ENCODE measurements around the gene RGS4.

RGS4 gene

DNA sequence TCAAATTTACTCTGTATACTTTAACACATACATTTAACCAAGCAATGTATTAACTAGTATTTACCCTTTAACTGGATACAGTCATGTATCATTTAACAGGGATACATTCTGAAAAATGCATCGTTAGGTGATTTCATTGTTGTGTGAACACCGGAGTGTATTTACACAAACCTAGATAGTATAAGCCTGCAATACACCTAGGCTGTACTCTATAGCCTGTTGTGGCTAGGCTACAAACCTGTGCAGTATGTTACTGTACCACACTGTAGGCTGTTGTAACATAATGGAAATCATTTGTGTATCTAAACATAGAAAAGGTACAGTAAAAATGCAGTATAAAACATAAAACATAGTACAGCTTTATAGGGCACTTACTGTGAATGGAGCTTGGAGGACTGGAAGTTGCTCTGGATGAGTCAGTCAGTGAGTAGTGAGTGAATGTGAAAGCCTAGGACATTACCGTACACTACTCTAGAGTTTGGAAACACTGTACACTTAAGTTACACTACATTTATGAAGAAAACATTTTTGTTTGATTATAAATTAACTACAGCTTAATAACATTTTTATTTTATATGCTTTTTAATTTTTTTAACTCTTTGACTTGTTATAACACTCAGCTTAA, 21.3 kb downstream of the RGS4 start:
- FAIRE-seq = no peak
- TF ChIP-seq TAF1 (IDR thresholded peaks at IDR 0.05; ENCODE audit: low read depth, low read length) (no peak), POLR2AphosphoS5 (IDR thresholded peaks at IDR 0.05; ENCODE audit: low read depth, low read length) (no peak), POU2F2 (IDR thresholded peaks at IDR 0.05; ENCODE audit: low read depth, low read length) (no peak), SPI1 (IDR thresholded peaks at IDR 0.05; ENCODE audit: low read depth, low read length) (no peak), POLR2A (IDR thresholded peaks at IDR 0.05; ENCODE audit: low read depth, low read length) (no peak), PAX5 (IDR thresholded peaks at IDR 0.05; ENCODE audit: insufficient read depth, low read length, severe bottlenecking) (no peak)

DNA sequence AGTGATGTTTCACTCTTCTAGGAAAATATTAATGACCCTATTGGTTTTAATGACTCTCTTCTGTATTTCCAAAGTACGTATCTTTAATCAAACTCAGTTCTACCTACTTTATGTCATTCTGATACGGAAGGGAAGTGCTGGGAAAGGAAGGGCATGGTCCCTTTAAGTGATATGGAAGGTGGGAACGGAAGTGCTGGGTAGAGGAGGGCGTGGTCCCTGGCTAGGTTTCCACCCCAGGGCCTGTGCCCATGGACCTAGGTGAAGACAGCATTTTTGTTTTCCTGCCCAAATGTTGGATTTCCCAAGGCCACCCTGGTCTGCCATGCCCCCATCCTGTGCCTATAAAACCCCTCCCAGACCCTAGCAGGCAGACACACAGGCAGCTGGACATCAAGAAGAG, 24.0 kb downstream of the RGS4 start:
- no peak for FAIRE-seq
- no peak for TF ChIP-seq TAF1 (IDR thresholded peaks at IDR 0.05; ENCODE audit: low read depth, low read length)
- no peak for TF ChIP-seq PAX5 (IDR thresholded peaks at IDR 0.05; ENCODE audit: insufficient read depth, low read length, severe bottlenecking)
- TF ChIP-seq POLR2A (IDR thresholded peaks at IDR 0.05; ENCODE audit: low read depth, low read length) = no peak
- no peak for TF ChIP-seq POU2F2 (IDR thresholded peaks at IDR 0.05; ENCODE audit: low read depth, low read length)
- TF ChIP-seq SPI1 (IDR thresholded peaks at IDR 0.05; ENCODE audit: low read depth, low read length) = no peak
- TF ChIP-seq POLR2AphosphoS5 (IDR thresholded peaks at IDR 0.05; ENCODE audit: low read depth, low read length) = no peak
- no peak for DNase-seq (ENCODE audit: insufficient read length, low spot score)

More for the DNA sequence above, 21.3 kb downstream of the RGS4 start:
- DNase-seq (ENCODE audit: insufficient read length, low spot score) = no peak

DNA sequence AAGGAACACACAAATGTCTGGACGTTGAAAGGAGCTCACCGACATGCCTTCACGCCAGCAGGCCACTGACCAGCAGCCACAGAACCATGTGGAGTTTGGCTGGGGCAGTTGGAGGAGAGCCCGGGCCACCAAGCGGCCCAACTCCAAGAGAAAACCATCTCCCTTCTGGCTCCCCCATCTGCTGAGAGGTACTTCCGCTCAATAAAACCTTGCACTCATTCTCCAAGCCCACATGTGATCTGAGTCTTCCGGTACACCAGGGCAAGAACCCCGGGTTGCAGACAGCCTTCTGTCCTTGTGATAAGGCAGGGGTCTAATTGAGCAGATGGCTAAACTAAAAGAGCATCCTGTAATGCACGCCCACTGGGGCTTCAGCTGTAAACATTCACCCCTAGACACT, 24.4 kb downstream of the RGS4 start:
- no peak for DNase-seq (ENCODE audit: insufficient read length, low spot score)
- FAIRE-seq = no peak
- TF ChIP-seq SPI1 (IDR thresholded peaks at IDR 0.05; ENCODE audit: low read depth, low read length) (no peak), POLR2AphosphoS5 (IDR thresholded peaks at IDR 0.05; ENCODE audit: low read depth, low read length) (no peak), POLR2A (IDR thresholded peaks at IDR 0.05; ENCODE audit: low read depth, low read length) (no peak), POU2F2 (IDR thresholded peaks at IDR 0.05; ENCODE audit: low read depth, low read length) (no peak), TAF1 (IDR thresholded peaks at IDR 0.05; ENCODE audit: low read depth, low read length) (no peak), PAX5 (IDR thresholded peaks at IDR 0.05; ENCODE audit: insufficient read depth, low read length, severe bottlenecking) (no peak)

DNA sequence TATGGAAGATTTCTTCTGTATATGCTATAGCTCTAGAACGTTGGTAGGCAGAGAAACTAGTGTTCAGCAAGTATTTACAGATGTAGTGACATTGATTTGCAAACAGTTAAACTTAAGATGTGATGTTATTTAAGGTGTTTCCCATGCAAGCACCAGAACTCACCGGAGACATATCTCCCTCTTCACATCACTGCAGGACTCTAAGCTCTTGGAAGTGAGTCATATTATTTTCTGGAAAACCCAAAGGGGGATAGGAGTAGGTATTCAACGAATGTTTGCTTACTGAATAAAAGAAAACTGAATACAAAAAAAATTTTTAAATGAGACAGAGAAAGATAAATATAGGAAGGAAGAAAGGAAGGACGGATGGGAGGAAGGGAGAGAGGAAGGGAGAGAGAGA, 25.0 kb downstream of the RGS4 start:
- FAIRE-seq (no peak), DNase-seq (ENCODE audit: insufficient read length, low spot score) (no peak)
- no peak for TF ChIP-seq TAF1 (IDR thresholded peaks at IDR 0.05; ENCODE audit: low read depth, low read length)
- TF ChIP-seq PAX5 (IDR thresholded peaks at IDR 0.05; ENCODE audit: insufficient read depth, low read length, severe bottlenecking) = no peak
- no peak for TF ChIP-seq POLR2AphosphoS5 (IDR thresholded peaks at IDR 0.05; ENCODE audit: low read depth, low read length)
- no peak for TF ChIP-seq SPI1 (IDR thresholded peaks at IDR 0.05; ENCODE audit: low read depth, low read length)
- no peak for TF ChIP-seq POLR2A (IDR thresholded peaks at IDR 0.05; ENCODE audit: low read depth, low read length)
- no peak for TF ChIP-seq POU2F2 (IDR thresholded peaks at IDR 0.05; ENCODE audit: low read depth, low read length)

- DNase-seq (ENCODE audit: insufficient read length, low spot score) (no peak), FAIRE-seq (no peak)
- TF ChIP-seq POU2F2 (IDR thresholded peaks at IDR 0.05; ENCODE audit: low read depth, low read length) (no peak), PAX5 (IDR thresholded peaks at IDR 0.05; ENCODE audit: insufficient read depth, low read length, severe bottlenecking) (no peak), POLR2AphosphoS5 (IDR thresholded peaks at IDR 0.05; ENCODE audit: low read depth, low read length) (no peak), TAF1 (IDR thresholded peaks at IDR 0.05; ENCODE audit: low read depth, low read length) (no peak), SPI1 (IDR thresholded peaks at IDR 0.05; ENCODE audit: low read depth, low read length) (no peak), POLR2A (IDR thresholded peaks at IDR 0.05; ENCODE audit: low read depth, low read length) (no peak)
Measured at GRCh38 chr1:163094589-163094988, 25.4 kb downstream of the RGS4 start.

DNA sequence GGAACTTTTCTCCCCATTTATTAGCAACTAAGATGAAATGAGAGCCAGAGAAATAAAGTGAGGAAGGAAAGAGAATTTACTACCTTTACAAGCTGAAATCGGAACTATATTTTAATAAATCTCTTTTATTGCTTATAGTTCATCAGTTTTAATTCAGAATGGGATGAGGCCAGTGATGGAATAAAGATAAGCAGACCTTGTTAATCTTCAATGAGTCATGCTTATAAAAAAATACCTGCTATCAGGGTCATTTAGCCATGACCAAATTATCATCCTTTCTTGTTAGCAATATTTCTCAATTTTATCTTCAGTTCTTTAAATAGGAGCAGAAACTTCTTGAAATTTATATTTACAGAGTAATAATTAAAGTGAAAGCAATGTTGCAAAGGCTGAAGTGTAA, 26.1 kb downstream of the RGS4 start:
- FAIRE-seq (no peak), DNase-seq (ENCODE audit: insufficient read length, low spot score) (no peak)
- TF ChIP-seq POLR2A (IDR thresholded peaks at IDR 0.05; ENCODE audit: low read depth, low read length) (no peak), SPI1 (IDR thresholded peaks at IDR 0.05; ENCODE audit: low read depth, low read length) (no peak), TAF1 (IDR thresholded peaks at IDR 0.05; ENCODE audit: low read depth, low read length) (no peak), POLR2AphosphoS5 (IDR thresholded peaks at IDR 0.05; ENCODE audit: low read depth, low read length) (no peak), PAX5 (IDR thresholded peaks at IDR 0.05; ENCODE audit: insufficient read depth, low read length, severe bottlenecking) (no peak), POU2F2 (IDR thresholded peaks at IDR 0.05; ENCODE audit: low read depth, low read length) (no peak)

DNA sequence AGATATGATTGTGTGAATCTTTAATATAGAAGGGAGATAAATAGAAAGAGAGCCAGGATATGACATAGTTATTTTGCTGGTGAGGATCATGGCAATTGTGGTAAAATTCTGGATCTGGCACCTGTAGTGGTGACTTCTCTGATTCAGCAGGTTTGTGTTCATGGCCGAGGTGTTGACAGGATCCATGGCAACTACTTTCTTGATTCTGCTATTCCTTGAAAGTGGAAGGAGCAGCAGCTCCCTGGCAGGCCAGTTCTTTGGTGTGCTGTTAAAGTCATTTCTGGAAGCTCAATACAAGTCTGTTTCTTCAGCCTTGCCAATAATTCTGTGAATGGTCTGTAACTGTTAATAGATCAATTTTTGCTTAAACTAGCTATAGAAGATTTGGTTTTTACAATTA, 33.4 kb downstream of the RGS4 start:
- FAIRE-seq = no peak
- DNase-seq (ENCODE audit: insufficient read length, low spot score) = no peak
- TF ChIP-seq SPI1 (IDR thresholded peaks at IDR 0.05; ENCODE audit: low read depth, low read length) (no peak), TAF1 (IDR thresholded peaks at IDR 0.05; ENCODE audit: low read depth, low read length) (no peak), PAX5 (IDR thresholded peaks at IDR 0.05; ENCODE audit: insufficient read depth, low read length, severe bottlenecking) (no peak), POLR2AphosphoS5 (IDR thresholded peaks at IDR 0.05; ENCODE audit: low read depth, low read length) (no peak), POLR2A (IDR thresholded peaks at IDR 0.05; ENCODE audit: low read depth, low read length) (no peak), POU2F2 (IDR thresholded peaks at IDR 0.05; ENCODE audit: low read depth, low read length) (no peak)

- FAIRE-seq = no peak
- TF ChIP-seq POLR2AphosphoS5 (IDR thresholded peaks at IDR 0.05; ENCODE audit: low read depth, low read length) = no peak
- TF ChIP-seq SPI1 (IDR thresholded peaks at IDR 0.05; ENCODE audit: low read depth, low read length) = no peak
- TF ChIP-seq POLR2A (IDR thresholded peaks at IDR 0.05; ENCODE audit: low read depth, low read length) = no peak
- TF ChIP-seq PAX5 (IDR thresholded peaks at IDR 0.05; ENCODE audit: insufficient read depth, low read length, severe bottlenecking) = no peak
- no peak for TF ChIP-seq TAF1 (IDR thresholded peaks at IDR 0.05; ENCODE audit: low read depth, low read length)
- no peak for TF ChIP-seq POU2F2 (IDR thresholded peaks at IDR 0.05; ENCODE audit: low read depth, low read length)
- no peak for DNase-seq (ENCODE audit: insufficient read length, low spot score)
Measured at GRCh38 chr1:163104385-163105099, 35.4 kb downstream of the RGS4 start.

- DNase-seq (ENCODE audit: insufficient read length, low spot score) (no peak), FAIRE-seq (no peak)
- no peak for TF ChIP-seq POU2F2 (IDR thresholded peaks at IDR 0.05; ENCODE audit: low read depth, low read length)
- TF ChIP-seq SPI1 (IDR thresholded peaks at IDR 0.05; ENCODE audit: low read depth, low read length) = no peak
- no peak for TF ChIP-seq PAX5 (IDR thresholded peaks at IDR 0.05; ENCODE audit: insufficient read depth, low read length, severe bottlenecking)
- TF ChIP-seq POLR2AphosphoS5 (IDR thresholded peaks at IDR 0.05; ENCODE audit: low read depth, low read length) = no peak
- no peak for TF ChIP-seq POLR2A (IDR thresholded peaks at IDR 0.05; ENCODE audit: low read depth, low read length)
- TF ChIP-seq TAF1 (IDR thresholded peaks at IDR 0.05; ENCODE audit: low read depth, low read length) = no peak
Measured at GRCh38 chr1:163106364-163106987, 37.3 kb downstream of the RGS4 start.
